Activated B cell treated with CpG ODN at 0.5 μM for 24 hours (primary cell): ENCODE measurements around the gene GNG12. TPM values are rescaled to one million over a fixed set of nuclear protein-coding genes. Genes with fewer than 3 reads are reported as not detected.

Experiments
- ATAC-seq: fragments of 200-7000 bp; cut with Tn5 transposase; one replicate; pipeline ENCODE4 v1.10.0; 2021; ENCODE audit warnings: low read depth, mild to moderate bottlenecking, moderate library complexity
- CTCF ChIA-PET: fragments of 350-600 bp; sonication (Branson Sonifier 250); formaldehyde crosslinking; loops from one replicate; lab custom pipeline; 2021; ENCODE audit warnings: antibody characterized with exemption; lab: Charles Lee
- POLR2A ChIA-PET: fragments of 350-600 bp; sonication (Branson Sonifier 250); formaldehyde crosslinking; loops from one replicate; lab custom pipeline; 2021; ENCODE audit warnings: antibody characterized with exemption; lab: Charles Lee
- DNase-seq: peaks from one replicate; pipeline ENCODE4 v3.0.0; 2022
- H3K27ac Mint-ChIP-seq: one replicate; pipeline ENCODE4 v1.8.0; 2020; ENCODE audit warnings: mixed read lengths
- H3K27me3 Mint-ChIP-seq: one replicate; pipeline ENCODE4 v1.8.0; 2021; ENCODE audit warnings: mixed read lengths
- H3K36me3 Mint-ChIP-seq: one replicate; pipeline ENCODE4 v1.8.0; 2021; ENCODE audit warnings: low read depth, mixed read lengths
- H3K4me1 Mint-ChIP-seq: one replicate; pipeline ENCODE4 v1.8.0; 2021; ENCODE audit warnings: mixed read lengths
- H3K4me3 Mint-ChIP-seq: one replicate; pipeline ENCODE4 v1.8.0; 2020; ENCODE audit warnings: mild to moderate bottlenecking, mixed read lengths
- H3K9me3 Mint-ChIP-seq: one replicate; pipeline ENCODE4 v1.8.0; 2020; ENCODE audit warnings: mixed read lengths
- CTCF ChIP-seq: fragments of 200-600 bp; IDR thresholded peaks from one replicate; pipeline ENCODE4 v1.8.0; 2022; ENCODE audit warnings: antibody characterized with exemption, mild to moderate bottlenecking
- intact Hi-C: fragments of 100-400 bp; cut with micrococcal nuclease; formaldehyde crosslinking; loops from one replicate; pipeline ENCODE4 v1.15.1; 2024
- total RNA-seq: library from RNA; stranded (reverse); gene quantifications from 2 replicates; pipeline ENCODE4 v1.2.3, GENCODE V29; 2022

The GNG12 gene
- total RNA-seq, 1 donor from 2014 or later = not detected

GRCh38 chr1:67674260-67675011, 158.8 kb downstream of the GNG12 start:
- ChIA-PET CTCF (no interaction called here), POLR2A (interaction anchor here (0.6 to 1.3 kb wide), 2 partner anchors 11 to 335 kb away, joined by 3 read pairs; partner anchors contain the start of gene GADD45A)
- no peak for DNase-seq
- H3K36me3 Mint-ChIP-seq = no peaks in the 10 kb centered on the region
- H3K4me3 Mint-ChIP-seq = no peak overlapping the region
- no peak for TF ChIP-seq CTCF
- ATAC-seq = no peak
- intact Hi-C loops = no loop called here
- no peak overlapping the region for H3K27ac Mint-ChIP-seq
- H3K27me3 Mint-ChIP-seq = peaks cover 7% of the 10 kb centered on the region
- no peaks in the 10 kb centered on the region for H3K9me3 Mint-ChIP-seq
- H3K4me1 Mint-ChIP-seq = peaks cover 2% of the 10 kb centered on the region

GRCh38 chr1:67673468-67674201, 159.6 kb downstream of the GNG12 start:
- ChIA-PET POLR2A (no interaction called here), CTCF (no interaction called here)
- Mint-ChIP-seq H3K4me1 (peaks cover 2% of the 10 kb centered on the region), H3K36me3 (no peaks in the 10 kb centered on the region), H3K9me3 (no peaks in the 10 kb centered on the region), H3K27ac (no peak overlapping the region), H3K27me3 (peaks cover 9% of the 10 kb centered on the region), H3K4me3 (no peak overlapping the region)
- no peak for DNase-seq
- intact Hi-C loops = no loop called here
- ATAC-seq = no peak
- no peak for TF ChIP-seq CTCF

GRCh38 chr1:67672260-67672803, 160.9 kb downstream of the GNG12 start:
- DNase-seq (no peak), ATAC-seq (no peak)
- intact Hi-C loops = no loop called here
- CTCF ChIA-PET = no interaction called here
- Mint-ChIP-seq H3K9me3 (no peaks in the 10 kb centered on the region), H3K36me3 (no peaks in the 10 kb centered on the region), H3K4me3 (no peak overlapping the region), H3K27ac (no peak overlapping the region), H3K27me3 (peaks cover 14% of the 10 kb centered on the region), H3K4me1 (peaks cover 2% of the 10 kb centered on the region)
- no peak for TF ChIP-seq CTCF
- POLR2A ChIA-PET = no interaction called here

- DNase-seq = no peak
- POLR2A ChIA-PET = no interaction called here
- no peaks in the 10 kb centered on the region for H3K9me3 Mint-ChIP-seq
Observed at GRCh38 chr1:67668660-67669059, 164.6 kb downstream of the GNG12 start.

More at GRCh38 chr1:67668660-67669059, 164.6 kb downstream of the GNG12 start:
- H3K27ac Mint-ChIP-seq = no peak overlapping the region
- intact Hi-C loops = no loop called here
- H3K4me3 Mint-ChIP-seq = no peak overlapping the region
- TF ChIP-seq CTCF = no peak
- peaks cover 12% of the 10 kb centered on the region for H3K27me3 Mint-ChIP-seq
- H3K36me3 Mint-ChIP-seq = no peaks in the 10 kb centered on the region
- CTCF ChIA-PET = no interaction called here
- ATAC-seq = no peak
- H3K4me1 Mint-ChIP-seq = no peaks in the 10 kb centered on the region
